NCI-H748 (cell line): ENCODE data around the gene PRELP.
"Not testable (repeated sequence)": the region's sequence is repeated elsewhere in the genome, so short reads cannot be mapped to it uniquely, and the experiment has no call there.

Source experiments
- DNase-seq: peaks from one replicate; lab custom pipeline; 2025; ENCODE audit not compliant: unreplicated experiment; lab: John Stamatoyannopoulos, UW

The PRELP gene

DNA sequence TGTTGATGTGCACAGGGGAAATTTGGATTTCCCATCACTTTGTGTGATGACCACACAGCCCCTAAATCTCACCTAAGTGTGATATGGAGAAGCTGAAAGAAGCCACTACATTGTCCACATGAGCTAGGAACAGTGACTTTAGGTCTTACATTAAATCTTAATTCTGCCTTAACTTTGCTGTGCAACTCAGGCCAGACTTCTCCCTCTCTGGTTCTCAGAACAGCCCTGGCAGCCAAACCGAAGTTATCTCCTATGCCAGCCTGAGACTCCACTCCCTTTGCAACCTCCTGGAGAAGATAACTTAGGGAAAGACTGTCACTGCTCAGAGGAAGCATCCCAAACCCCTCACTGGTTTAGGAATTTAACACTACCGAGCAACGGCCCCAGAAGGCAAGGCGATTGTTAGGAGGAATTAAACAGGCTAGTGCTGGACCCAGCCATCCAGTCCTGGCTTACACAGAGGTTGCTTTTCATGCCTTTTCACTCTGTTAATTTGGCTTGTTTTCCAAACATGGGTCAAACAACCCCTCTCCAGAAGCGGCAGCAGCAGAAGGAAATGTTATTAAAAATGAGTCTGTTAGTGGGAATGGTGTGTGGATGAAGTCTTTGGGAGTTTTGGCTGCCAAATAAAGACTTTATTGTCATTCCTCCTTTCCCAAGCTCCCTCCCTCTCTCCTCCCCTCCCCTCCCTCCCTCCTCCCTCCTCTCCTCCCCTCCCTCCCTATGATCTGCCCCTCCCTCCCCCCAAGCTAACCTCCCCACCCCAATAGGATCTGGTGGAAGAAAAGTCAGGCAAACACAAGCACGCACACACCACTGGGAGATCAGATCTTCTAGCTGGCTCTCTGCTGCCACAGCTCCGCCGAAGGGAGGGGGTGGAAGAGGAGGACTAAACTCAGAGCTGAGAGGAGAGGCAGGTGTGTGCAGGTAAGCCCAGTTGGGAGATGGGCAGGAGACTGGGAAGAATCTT, at the start of gene PRELP:
Gene PRELP, plus strand, starts transcription at position 795 of the 970 bp plus-strand sequence. CDS start 7,379 bp downstream, outside the sequence.
- DNase-seq = peak; percentile 32

DNA sequence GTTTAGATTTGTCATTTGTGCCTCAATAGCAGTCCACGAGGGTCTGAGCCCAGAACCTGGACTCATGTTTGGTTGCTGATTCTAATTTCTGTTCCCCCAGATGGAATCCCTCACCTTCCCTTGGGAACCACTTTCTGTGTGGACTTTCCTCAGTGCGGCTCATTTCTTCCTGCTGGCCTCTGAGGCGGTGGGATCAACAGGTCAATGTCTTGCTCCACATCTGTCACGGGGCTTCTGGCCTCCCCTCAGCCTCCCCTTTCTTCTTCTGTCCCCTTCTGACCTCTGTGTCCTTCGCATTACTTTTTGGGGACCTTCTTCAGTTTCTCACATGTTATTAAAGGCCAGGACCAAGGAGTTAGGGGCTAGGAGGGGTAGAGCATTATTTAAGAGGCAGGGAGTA, 49.2 kb upstream of the PRELP start:
- DNase-seq = no peak

DNA sequence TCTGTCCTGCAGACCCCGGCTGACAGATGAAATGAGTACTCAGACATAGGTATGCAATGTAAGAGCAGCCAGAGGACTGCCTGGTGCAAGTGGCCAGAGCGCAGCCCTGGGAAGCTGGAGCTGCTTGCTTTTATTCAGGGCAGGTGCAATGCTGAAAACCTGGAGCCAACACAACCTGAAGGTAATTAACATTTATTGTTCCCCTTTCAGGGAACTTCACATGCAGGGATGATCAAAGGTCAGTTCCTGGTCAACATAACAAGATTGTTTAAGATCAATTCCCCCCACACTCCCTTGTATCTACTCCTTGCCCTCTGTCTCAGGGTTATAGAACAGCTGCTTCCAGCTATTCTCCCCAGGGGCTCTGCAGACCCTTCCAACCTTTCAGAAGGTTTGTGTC, 48.7 kb upstream of the PRELP start:
- DNase-seq = peak; percentile 36

DNA sequence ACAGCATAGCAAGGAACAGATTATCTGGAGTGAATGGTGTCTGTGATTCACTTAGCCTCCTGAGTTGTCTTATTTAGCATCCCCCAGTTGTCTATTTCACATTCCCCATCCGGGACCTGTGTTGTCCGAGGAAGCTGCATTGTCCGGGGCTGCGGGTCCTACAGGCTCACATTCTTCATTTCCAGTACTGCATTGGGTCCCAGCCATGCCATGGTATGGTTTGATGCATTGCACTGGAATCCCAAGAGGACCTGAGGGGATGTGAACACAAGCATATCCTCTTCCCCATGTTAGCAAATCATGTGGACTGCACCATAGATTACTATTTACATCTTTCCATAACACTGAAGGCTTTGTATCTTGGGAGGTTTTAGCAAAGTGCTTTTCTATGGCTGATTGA, 48.2 kb upstream of the PRELP start:
- no peak for DNase-seq

DNA sequence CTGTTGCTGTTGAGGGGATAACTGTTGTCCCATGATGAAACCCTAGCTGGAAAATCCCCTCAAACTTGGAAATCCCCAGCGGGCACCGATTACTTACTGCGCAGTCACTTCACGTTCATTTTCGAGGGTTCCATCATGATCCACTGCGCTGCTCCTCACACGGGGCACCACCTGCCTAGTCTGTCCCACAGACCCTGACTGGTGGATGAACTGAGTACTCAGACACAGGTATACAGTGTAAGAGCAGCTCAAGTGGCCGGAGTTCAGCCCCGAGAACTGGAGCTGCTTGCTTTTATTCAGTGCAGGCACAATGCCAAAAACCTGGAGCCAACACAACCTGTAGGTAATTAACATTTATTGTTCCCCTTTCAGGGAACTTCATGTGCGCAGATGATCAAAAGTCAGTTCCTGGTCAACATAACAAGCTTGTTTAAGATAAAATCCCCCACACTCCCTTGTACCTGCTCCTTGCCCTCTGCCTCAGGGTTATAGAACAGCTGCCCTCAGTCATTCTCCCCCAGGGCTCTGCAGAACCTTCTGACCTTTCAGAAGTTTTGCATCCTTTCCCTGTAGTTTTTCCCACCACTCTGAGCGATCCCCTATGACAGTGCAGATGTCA, 46.5 kb upstream of the PRELP start:
- DNase-seq = peak; percentile 86

DNA sequence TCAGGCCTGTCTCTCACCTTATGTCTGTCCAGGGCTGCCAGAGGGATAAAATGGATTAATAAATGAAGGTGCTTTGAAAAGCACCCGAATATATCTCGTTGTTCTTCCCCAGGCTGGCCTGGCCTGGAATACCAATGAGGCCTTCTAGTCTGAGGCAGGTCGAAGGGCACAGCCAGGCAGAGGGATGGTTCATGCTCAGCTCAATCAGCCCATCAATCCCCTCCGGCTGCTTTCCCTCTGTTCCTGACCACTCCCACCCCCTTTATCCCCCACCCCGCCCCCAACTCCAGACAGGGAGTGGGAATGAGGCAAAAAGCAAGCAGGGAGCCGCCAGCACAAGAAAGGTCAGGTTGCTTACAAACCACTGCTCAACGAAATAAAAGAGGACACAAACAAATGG, 40.0 kb upstream of the PRELP start:
- DNase-seq = no peak

DNA sequence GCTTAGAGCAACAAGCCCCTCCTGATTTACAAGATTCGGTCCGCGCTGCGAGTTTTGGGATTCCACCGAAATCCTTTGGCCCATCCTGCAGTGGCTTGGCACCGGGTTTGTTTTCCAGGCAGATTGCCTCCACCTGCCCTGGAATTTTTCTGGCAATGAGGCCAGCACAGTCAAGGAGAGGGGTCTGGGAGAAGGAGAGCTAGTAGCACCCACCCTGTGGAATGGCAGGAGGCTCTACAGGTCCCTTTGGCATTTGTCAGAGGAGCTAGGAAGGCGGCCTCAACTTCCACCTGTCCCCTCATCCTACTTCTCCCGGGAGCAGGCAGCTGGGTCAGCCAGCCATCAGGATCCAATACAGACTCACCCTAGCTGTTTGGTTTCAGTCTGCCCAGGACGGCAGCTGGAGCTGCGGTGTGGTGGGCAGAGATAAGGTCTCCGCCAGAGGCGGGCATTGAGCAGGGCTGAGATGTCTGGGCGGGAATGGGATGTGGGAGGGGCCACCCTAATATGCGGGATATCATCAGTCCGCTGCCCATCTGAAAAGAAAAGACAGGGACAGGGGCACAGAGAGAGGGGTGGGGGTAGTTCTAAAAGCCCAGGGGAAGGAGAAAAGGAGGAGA, 37.8 kb upstream of the PRELP start:
- DNase-seq = no peak

DNA sequence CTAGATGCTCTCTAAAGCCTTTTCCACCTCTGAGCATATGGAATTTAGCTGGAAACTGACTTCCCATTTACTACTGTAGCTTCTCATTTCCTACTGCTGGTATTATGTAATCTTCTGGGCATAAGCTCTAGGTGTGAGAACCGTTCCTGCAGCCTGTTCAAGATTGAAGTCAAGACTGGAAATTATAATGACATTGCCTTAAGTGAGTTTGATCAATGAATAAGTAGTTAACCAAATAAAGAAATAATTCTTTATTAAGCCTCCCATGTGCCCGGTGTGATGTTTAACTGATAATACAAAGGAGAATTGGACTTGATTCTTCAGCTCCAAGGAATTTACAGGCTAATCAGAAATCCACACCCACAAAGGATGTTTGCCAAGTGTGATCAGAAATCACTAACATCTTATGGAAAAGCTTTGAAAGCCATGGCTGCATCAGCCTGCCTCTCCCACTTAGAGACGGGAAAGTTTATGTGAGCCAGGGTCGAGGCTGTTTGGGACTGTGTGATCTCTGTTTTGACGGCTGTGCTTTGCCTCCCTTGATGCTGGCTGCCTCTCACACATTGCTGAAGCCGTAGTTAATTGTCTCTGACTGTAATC, 36.4 kb upstream of the PRELP start:
- DNase-seq = no peak

DNA sequence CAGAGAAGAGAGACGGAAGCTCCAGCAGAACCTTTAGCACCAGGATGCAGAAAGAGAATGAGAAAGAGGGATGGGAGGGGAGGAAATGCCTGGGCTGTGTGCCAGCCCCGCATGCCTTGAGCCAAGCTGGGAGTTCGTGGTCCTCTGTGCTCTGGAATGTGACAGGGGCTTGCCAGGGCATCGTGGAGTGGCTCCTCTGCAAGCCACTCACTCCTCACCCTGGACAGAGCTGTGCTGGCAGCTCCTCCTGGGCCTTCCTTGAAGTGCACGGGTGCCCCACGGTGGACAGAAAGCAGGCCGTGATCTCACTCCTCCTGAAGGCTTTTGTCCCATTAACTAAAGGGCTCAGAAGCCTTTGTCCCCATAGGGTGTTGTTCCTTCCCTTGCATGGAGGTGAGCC, 34.8 kb upstream of the PRELP start:
- DNase-seq = peak; percentile 13

DNA sequence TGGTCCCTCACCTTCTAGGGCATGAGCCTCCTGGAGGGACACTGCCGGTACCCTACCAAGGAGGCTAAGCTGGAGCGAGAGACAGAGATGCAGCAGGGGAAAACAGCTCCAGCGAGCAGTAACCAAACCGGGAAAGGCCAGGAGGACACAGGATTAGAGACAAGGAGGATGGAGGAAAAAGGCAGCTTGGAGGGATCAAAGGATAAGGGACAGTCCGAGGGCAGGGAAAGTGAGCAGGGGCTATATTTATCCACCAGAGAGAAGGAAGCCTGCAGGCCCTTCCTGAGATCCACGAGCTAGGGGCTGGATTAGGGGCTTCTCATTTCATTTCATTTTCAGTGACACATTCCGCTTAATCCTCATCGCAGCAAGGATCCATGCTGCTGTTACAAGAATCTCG, 33.8 kb upstream of the PRELP start:
- DNase-seq = no peak

DNA sequence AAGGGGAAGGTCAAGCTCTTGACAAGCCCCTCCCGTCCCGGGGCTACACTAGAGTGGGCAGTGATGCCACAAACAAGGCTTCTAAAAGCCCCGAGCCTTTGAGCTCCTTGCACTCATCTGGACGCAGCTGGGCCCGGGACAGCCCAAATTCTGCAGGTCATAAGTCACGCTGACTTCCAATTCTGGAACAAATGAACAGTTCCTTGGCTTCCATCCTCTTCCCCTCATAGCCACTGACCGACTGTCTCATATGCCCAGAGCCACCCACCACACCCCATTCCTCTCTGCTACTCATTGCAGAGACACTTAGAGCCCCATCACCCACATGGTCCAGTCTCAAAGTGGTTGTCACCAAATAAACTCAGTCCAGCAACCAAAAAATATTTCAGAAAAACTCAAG, 32.8 kb upstream of the PRELP start:
- DNase-seq = no peak

DNA sequence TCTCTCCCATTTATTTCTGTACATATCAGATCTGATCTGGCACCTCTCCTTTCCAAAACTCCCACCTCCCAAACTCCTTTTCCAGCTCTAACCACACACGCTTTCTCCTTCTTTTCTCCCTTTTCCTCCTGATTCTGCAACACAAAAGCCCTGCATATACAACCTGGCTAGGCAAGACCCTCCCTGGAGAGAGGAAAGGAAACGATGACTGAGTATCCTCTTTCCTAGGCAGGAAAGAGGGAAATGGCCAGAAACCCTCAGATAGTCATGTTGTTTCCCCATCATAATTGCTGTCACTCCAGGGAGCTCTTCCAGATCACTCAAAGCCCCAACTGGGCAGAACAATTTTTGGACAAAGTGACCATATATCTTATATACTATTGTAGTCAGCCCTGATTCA, 32.3 kb upstream of the PRELP start:
- DNase-seq = no peak

DNA sequence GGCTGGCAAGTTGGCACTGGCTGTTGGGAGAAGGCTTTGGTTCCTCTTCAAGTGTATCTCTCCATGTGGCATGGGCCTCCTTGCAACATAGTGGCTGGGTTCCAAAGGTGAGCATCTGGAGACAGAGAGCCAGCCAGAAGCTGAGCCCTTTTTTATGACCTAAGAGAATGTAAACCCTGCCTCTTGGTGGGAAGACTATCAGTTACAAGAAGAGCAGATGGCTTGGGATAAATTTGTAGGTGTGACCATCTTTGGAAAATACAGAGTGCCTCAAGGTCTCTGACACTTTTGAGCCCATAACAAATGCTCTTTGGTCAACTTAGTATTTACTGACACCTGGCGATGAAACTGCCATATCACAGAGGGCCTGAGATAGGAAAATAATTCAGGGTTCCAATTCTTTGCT, 31.4 kb upstream of the PRELP start:
- no peak for DNase-seq

DNA sequence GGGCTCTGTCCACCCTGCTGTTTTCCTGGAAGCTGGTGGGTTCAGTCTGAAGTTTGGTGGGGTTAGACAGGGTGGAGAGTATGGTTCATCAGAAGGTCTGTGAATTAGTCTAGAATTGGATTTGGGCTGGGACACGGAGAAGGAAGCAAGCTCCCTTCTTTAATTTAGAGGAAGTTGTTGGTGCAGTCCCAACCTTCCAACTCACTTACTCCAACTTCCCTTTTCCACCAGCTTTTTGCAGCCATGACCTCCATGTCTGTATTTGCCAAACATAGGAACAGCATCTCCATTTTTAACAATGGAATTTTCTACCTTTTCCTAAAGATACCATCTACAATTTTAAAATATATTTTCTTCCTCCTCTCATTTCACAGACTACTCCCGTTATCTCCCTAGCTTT, 28.5 kb upstream of the PRELP start:
- no peak for DNase-seq

DNA sequence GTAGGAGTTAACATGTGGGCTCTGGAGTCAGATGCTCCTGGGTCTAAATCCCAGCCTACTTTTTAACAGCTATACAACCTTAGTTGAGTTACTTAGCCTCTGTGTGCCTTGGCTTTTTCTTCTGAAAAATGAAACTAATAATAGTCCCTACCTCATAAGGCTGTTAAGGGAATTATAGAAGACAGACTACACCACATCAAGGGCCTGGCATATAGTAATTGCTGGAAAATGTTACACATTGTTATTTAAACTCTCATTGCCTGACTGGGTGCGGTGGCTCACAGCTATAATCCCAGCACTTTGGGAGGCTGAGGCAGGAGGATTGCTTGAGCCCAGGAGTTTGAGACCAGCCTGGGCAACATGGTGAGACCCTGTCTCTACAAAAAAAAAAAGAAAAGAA, 28.0 kb upstream of the PRELP start:
- DNase-seq = not testable (repeated sequence)

DNA sequence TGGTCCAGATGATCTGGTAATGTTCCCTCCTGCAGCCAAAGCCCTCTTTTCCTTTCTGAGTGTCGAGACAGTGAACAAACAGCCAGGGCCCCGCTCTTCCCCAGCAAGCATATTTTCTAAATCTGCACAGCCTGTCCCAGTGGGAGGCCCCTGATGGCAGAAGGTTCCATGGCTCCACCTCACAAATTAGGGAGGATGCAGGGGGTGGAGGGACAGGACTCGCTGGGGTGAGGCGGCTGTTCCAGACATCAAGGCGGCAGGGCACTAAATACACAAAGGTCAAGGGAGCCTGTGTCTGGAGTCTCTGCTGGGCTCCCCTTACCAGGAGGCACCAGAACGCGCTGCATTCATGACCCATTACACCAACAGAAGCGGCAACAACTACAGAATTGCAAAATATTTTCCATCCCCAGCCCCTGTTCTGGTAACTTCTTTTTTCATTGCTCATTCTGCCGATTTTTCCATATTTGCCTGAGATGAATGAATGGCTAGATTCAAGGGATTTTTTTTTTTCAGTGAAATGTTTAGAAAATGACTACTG, 27.0 kb upstream of the PRELP start:
- peak; percentile 55 for DNase-seq

DNA sequence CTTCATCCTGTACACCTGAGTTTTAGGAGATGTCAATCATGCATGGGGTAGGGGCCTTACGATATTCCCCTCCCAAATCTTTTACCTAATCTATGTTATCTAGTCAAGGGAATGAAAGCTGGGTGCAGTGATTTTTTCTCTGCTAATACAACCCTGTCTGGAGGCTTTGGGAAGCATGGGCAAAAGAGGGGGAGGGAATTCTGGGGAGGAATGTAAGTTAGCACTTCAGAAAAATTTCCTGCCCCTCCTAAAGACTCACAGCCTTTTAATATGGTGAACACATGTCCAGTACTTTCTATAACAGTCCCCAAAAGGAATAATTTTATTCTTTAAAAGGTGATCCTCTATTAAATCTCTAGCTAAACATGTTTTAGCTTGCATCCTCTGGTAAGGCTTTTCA, 25.6 kb upstream of the PRELP start:
- no peak for DNase-seq

DNA sequence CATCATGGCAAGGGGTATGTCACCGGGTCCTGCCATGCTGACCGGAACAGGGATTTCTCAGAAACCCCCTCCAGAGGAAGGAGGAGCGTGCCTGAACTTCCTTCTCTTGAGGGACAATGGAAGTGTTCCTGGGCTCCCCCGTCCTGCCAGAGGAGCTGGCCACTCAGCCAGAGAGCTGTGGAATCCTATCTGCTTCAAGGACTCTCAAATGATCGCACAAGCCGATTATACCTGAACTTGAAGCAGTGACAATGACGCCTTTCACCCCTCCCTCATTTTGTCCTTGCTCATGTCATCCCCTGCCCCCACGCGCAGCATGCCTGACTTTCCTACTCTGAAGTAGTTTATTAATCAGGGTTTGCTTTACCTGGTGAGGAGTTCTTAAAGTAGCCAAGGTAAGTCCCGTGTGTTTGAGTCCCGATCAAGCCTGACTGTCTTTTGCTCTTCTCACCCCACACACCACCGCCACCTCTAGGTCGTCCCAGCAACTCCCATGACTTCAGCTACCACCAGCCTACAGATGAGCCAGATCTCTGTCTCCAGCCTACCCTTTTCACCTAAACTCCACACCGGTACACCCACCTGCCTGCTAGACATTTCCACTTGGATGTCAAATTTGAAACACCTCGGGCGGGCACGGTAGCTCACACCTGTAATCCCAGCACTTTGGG, 25.0 kb upstream of the PRELP start:
- no peak for DNase-seq

DNA sequence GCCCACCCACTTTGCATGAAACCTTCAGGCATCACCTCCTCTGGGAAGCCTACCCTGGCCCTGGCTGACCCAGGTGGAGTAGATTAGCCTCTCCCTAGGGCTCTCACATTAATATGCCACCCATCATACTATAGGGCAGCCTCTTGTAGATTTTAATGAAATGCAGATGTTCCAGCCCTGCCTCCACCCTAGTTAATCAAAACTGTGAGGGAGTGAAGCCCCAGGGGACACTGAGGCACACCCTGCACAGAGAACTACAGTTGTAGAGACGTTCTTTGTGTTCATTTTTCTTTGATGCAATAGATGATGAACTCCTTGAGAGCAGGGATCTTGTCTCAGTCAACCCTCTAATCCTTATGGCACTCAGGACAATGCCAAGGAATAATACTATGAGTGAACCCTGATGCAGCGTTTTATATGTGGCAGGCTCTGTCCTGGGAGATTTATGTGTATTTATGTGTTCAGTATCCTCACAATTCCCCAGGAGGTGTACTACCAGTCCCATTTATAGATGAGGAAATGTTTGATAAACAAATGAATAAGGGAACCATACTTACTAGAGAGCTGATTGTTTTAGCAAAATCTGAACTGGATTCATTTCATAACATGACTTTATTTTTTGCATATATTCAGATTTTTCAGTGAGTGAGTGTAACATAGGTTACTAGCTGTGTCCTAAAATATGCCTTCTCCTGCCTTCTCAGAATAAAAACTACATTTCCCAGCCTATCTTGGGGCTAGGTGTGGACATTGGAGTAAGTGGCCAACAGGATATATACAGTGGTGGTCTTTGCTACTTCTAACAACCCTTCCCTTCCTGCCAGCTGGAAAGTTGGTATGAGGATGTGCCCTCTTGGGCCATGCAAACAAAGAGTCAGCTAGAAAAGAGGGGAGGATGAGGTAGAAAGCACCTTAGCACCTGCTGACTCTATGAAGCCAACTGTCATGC, 23.5 kb upstream of the PRELP start:
- DNase-seq = no peak

DNA sequence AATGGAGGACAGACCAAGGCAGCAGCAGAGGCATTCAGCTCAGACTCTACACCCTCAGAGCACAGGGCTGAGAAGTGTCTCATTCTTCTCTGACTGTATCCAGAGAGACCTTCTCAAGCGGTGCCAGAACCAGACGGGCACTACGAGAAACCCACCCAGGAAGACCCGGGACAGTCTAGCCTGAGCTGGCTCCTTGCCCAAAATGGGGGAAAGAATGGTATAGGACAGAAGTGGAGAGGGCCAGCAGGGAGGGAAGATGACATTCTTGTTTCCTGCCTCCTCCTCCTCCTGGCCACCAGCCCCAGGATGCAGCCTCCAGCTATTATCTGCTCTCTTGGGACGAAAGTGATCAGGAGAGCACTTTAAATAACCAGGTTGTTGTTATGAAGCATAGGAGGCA, 22.6 kb upstream of the PRELP start:
- no peak for DNase-seq
